Natural killer cell treated with Interleukin-12 subunit alpha and Interleukin-12 subunit beta and Interleukin-15 and Interleukin-18, amount 100 ng/mL, for 72 hours (primary cell): Measurements from ENCODE around the gene SLC9A1. TPM values are rescaled to one million over a fixed set of nuclear protein-coding genes. Genes with fewer than 3 reads are reported as not detected.

ENCODE experiments used
- ATAC-seq, 2 donors: fragments of 150-1000 bp; cut with Tn5 transposase in 1 of 2; sonication (Bioruptor Pico), chemical (Tn5 transposase) in 1 of 2; 2 replicates each; pipeline ENCODE4 v1.10.0; 2021
- DNase-seq: peaks from one replicate; pipeline ENCODE4 v3.0.0; 2022; ENCODE audit warnings: low spot score
- H3K27ac Mint-ChIP-seq, 2 donors: 1 replicate in 1 of 2; 2 replicates in 1 of 2; pipeline ENCODE4 v1.8.0; 2022; ENCODE audit warnings: mixed read lengths in 2 of 2, mild to moderate bottlenecking in 1 of 2, moderate library complexity in 1 of 2
- H3K27me3 Mint-ChIP-seq, 2 donors: 1 replicate in 1 of 2; 2 replicates in 1 of 2; pipeline ENCODE4 v1.8.0; 2022; ENCODE audit warnings: mixed read lengths in 2 of 2
- H3K36me3 Mint-ChIP-seq: one replicate; pipeline ENCODE4 v1.8.0; 2022; ENCODE audit warnings: mixed read lengths
- H3K4me1 Mint-ChIP-seq, 2 donors: 1 replicate in 1 of 2; 2 replicates in 1 of 2; pipeline ENCODE4 v1.8.0; 2022; ENCODE audit warnings: low read depth in 2 of 2, mixed read lengths in 2 of 2, mild to moderate bottlenecking in 1 of 2
- H3K4me3 Mint-ChIP-seq: one replicate; pipeline ENCODE4 v1.8.0; 2022; ENCODE audit warnings: mixed read lengths
- H3K9me3 Mint-ChIP-seq: 2 replicates; pipeline ENCODE4 v1.8.0; 2022; ENCODE audit warnings: mixed read lengths
- total RNA-seq, 2 donors: library from RNA; stranded (reverse); gene quantifications; one replicate each; pipeline ENCODE4 v1.2.3, GENCODE V29; 2022

The SLC9A1 gene
- total RNA-seq, 2 donors from 2014 or later = 25.3 to 31.4 TPM

- Mint-ChIP-seq H3K27ac (no peak overlapping the region), H3K4me3 (no peak overlapping the region), H3K4me1 (peaks cover 13 to 15% of the 10 kb centered on the region in 2 donors), H3K27me3 (no peaks in the 10 kb centered on the region), H3K36me3 (no peaks in the 10 kb centered on the region), H3K9me3 (no peaks in the 10 kb centered on the region)
- DNase-seq (no peak), ATAC-seq (no peak)
Measured at GRCh38 chr1:27101054-27101491, 53.9 kb downstream of the SLC9A1 start.

DNA sequence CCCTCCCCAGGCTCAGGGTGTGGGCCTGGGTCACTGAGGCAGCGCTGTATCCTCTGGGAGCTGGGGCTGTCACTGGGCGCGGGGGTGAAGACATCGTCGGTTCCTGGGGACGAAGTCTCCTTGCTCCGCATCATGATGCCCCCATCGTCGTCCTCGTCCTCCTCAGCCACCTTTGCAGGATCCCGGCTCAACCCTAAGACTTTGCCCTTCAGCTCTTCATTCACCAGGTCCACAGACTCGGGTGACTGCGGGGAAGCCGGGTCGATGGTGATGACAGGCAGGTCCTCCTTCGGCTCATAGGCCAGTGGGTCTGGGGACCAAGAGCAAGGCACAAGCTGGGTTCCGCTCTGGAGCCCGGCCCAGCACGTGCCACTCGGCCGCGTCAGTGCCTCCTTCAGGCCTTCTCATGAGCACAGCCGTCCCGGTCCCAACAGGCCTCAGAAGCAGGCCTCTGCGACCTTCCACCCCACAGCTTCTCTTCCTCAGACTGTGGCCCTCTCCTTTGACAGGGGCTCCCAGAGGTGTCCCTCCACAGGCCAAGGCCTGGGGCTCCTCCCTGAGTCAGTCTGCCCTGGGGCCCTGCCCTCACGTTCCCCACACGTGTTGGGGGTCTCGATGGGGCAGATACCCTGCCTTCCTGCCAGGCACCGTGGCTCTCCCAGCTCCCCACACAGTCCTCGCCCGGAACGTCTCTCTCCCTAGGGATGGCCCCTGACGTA, 54.4 kb downstream of the SLC9A1 start:
- Mint-ChIP-seq H3K27ac (no peak overlapping the region), H3K4me1 (peaks cover 13 to 15% of the 10 kb centered on the region in 2 donors), H3K36me3 (no peaks in the 10 kb centered on the region), H3K27me3 (no peaks in the 10 kb centered on the region), H3K9me3 (no peaks in the 10 kb centered on the region), H3K4me3 (no peak overlapping the region)
- DNase-seq (no peak), ATAC-seq (no peak)

- H3K4me1 Mint-ChIP-seq = peaks cover 13 to 15% of the 10 kb centered on the region in 2 donors
- DNase-seq = no peak
- H3K27me3 Mint-ChIP-seq = no peaks in the 10 kb centered on the region
- H3K27ac Mint-ChIP-seq = peak overlapping the region; percentile 39 to 72
- no peaks in the 10 kb centered on the region for H3K36me3 Mint-ChIP-seq
- H3K9me3 Mint-ChIP-seq = no peaks in the 10 kb centered on the region
- ATAC-seq = peak; percentile 54 to 58
- no peak overlapping the region for H3K4me3 Mint-ChIP-seq
Measured at GRCh38 chr1:27099587-27100334, 55.2 kb downstream of the SLC9A1 start.

- Mint-ChIP-seq H3K4me3 (no peak overlapping the region), H3K27ac (peak overlapping the region; percentile 39 to 72), H3K9me3 (no peaks in the 10 kb centered on the region), H3K4me1 (peaks cover 13 to 15% of the 10 kb centered on the region in 2 donors), H3K27me3 (no peaks in the 10 kb centered on the region), H3K36me3 (no peaks in the 10 kb centered on the region)
- DNase-seq = no peak
- no peak for ATAC-seq
Measured at GRCh38 chr1:27099135-27099586, 55.8 kb downstream of the SLC9A1 start.

DNA sequence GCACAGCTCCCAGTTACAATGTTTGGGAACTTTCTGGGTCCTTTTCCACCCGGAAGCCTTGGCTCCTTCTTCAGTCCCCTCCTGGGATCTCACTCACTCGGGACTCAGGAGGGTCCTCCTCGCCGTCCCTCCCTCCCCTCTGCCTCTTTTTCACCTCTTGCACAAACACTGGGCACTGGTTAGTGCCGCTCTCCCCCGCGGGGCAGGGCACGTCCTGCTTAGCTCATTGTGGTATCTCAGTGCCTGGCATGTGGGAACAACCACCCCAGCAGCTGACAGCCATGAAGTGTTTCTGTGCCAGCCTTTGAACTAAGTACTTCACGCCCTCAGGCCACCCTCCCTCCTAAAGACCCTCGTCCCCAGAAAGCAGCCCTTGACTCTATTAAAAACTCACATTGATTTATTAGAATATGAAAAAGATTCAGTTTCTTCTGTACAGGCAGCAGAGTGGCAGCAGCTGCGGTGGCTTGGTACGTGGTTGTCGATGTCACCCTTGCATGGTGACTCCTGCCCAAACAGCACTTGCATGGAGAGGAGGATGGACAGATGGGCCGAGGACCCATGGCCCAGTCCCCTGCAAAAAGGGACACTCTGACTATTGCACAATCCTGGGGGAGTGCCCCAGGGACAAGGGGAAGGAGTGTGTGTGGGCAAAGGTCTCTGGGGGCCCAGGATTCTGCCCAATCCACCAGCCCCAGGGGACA, 56.3 kb downstream of the SLC9A1 start:
- Mint-ChIP-seq H3K27me3 (no peaks in the 10 kb centered on the region), H3K36me3 (no peaks in the 10 kb centered on the region), H3K27ac (peak overlapping the region; percentile 39 to 72), H3K4me3 (no peak overlapping the region), H3K9me3 (no peaks in the 10 kb centered on the region), H3K4me1 (peaks cover 13 to 15% of the 10 kb centered on the region in 2 donors)
- ATAC-seq (no peak), DNase-seq (no peak)

GRCh38 chr1:27097484-27097917, 57.4 kb downstream of the SLC9A1 start:
- H3K4me1 Mint-ChIP-seq = peaks cover 13 to 15% of the 10 kb centered on the region in 2 donors
- no peak overlapping the region for H3K27ac Mint-ChIP-seq
- no peaks in the 10 kb centered on the region for H3K27me3 Mint-ChIP-seq
- no peak overlapping the region for H3K4me3 Mint-ChIP-seq
- no peaks in the 10 kb centered on the region for H3K36me3 Mint-ChIP-seq
- ATAC-seq (peak; percentile 74 to 86), DNase-seq (peak; percentile 79)
- H3K9me3 Mint-ChIP-seq = no peaks in the 10 kb centered on the region

- peaks cover 13 to 15% of the 10 kb centered on the region in 2 donors for H3K4me1 Mint-ChIP-seq
- H3K27me3 Mint-ChIP-seq = no peaks in the 10 kb centered on the region
- no peak overlapping the region for H3K27ac Mint-ChIP-seq
- H3K36me3 Mint-ChIP-seq = no peaks in the 10 kb centered on the region
- no peak for DNase-seq
- H3K9me3 Mint-ChIP-seq = no peaks in the 10 kb centered on the region
- H3K4me3 Mint-ChIP-seq = no peak overlapping the region
- no peak for ATAC-seq
Measured at GRCh38 chr1:27095576-27095975, 59.3 kb downstream of the SLC9A1 start.

GRCh38 chr1:27092888-27093287, 62.0 kb downstream of the SLC9A1 start:
- no peaks in the 10 kb centered on the region for H3K36me3 Mint-ChIP-seq
- no peaks in the 10 kb centered on the region for H3K9me3 Mint-ChIP-seq
- H3K4me3 Mint-ChIP-seq = no peak overlapping the region
- DNase-seq = no peak
- H3K27me3 Mint-ChIP-seq = no peaks in the 10 kb centered on the region
- no peak for ATAC-seq
- no peak overlapping the region for H3K27ac Mint-ChIP-seq
- H3K4me1 Mint-ChIP-seq = peaks cover 0 to 2% of the 10 kb centered on the region in 2 donors

- Mint-ChIP-seq H3K27ac (no peak overlapping the region), H3K36me3 (peaks cover 5% of the 10 kb centered on the region)
Measured at GRCh38 chr1:27090911-27091310, 64.0 kb downstream of the SLC9A1 start.

GRCh38 chr1:27087371-27088220, 67.3 kb downstream of the SLC9A1 start:
- Mint-ChIP-seq H3K9me3 (no peaks in the 10 kb centered on the region), H3K4me3 (no peak overlapping the region), H3K27me3 (peaks cover 0 to 8% of the 10 kb centered on the region in 2 donors), H3K4me1 (peaks cover 5 to 8% of the 10 kb centered on the region in 2 donors), H3K36me3 (peaks cover 5% of the 10 kb centered on the region), H3K27ac (no peak overlapping the region)
- ATAC-seq (no peak), DNase-seq (no peak)

More at GRCh38 chr1:27090911-27091310, 64.0 kb downstream of the SLC9A1 start:
- DNase-seq (no peak), ATAC-seq (no peak)
- Mint-ChIP-seq H3K4me1 (peaks cover 5 to 8% of the 10 kb centered on the region in 2 donors), H3K9me3 (no peaks in the 10 kb centered on the region), H3K27me3 (peaks cover 0 to 8% of the 10 kb centered on the region in 2 donors), H3K4me3 (no peak overlapping the region)

- H3K4me3 Mint-ChIP-seq = no peak overlapping the region
- H3K4me1 Mint-ChIP-seq = peaks cover 5 to 8% of the 10 kb centered on the region in 2 donors
- ATAC-seq = peak; percentile 24 to 37
- peaks cover 0 to 8% of the 10 kb centered on the region in 2 donors for H3K27me3 Mint-ChIP-seq
- H3K9me3 Mint-ChIP-seq = no peaks in the 10 kb centered on the region
- H3K27ac Mint-ChIP-seq = peak overlapping the region in 1 of 2 donors; percentile 51
- no peak for DNase-seq
- H3K36me3 Mint-ChIP-seq = peaks cover 5% of the 10 kb centered on the region
Measured at GRCh38 chr1:27086628-27087027, 68.3 kb downstream of the SLC9A1 start.

- DNase-seq (no peak), ATAC-seq (no peak)
- peaks cover 5 to 8% of the 10 kb centered on the region in 2 donors for H3K4me1 Mint-ChIP-seq
- H3K9me3 Mint-ChIP-seq = no peaks in the 10 kb centered on the region
- peaks cover 0 to 8% of the 10 kb centered on the region in 2 donors for H3K27me3 Mint-ChIP-seq
- peak overlapping the region in 1 of 2 donors; percentile 51 for H3K27ac Mint-ChIP-seq
- H3K36me3 Mint-ChIP-seq = peaks cover 5% of the 10 kb centered on the region
- no peak overlapping the region for H3K4me3 Mint-ChIP-seq
Measured at GRCh38 chr1:27086026-27086425, 68.9 kb downstream of the SLC9A1 start.

DNA sequence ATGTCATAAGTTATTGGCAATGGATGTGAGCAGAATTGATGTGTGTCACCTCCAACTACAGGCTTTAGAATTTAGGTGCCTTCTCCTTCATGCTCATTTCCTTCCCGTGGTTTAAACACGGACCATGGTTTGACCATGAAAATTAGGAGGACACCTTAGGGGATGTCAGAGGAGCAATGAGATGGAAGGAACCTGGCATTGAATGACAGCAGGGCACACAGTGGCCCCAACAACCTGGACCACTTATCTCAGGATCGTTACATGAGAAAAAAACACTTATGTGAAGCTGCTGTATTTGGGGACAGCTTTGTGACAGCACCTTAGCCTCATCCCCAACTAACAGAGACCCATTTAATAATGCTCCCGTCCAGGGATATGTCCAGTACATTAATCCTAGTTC, 70.8 kb downstream of the SLC9A1 start:
- DNase-seq (no peak), ATAC-seq (no peak)
- H3K27me3 Mint-ChIP-seq = peaks cover 0 to 8% of the 10 kb centered on the region in 2 donors
- no peak overlapping the region for H3K27ac Mint-ChIP-seq
- H3K4me3 Mint-ChIP-seq = no peak overlapping the region
- H3K4me1 Mint-ChIP-seq = peaks cover 5 to 8% of the 10 kb centered on the region in 2 donors
- H3K9me3 Mint-ChIP-seq = no peaks in the 10 kb centered on the region
- peaks cover 5% of the 10 kb centered on the region for H3K36me3 Mint-ChIP-seq
